Stimulated activated effector memory CD8-positive, alpha-beta T cell treated with anti-CD3 and anti-CD28 coated beads, Interleukin-12 subunit alpha, Interleukin-12 subunit beta, amount 100 ng/mL, for 72 hours (primary cell): ENCODE results near the gene GADL1.

Experiments used
- ATAC-seq: fragments of 150-1000 bp; cut with Tn5 transposase; 2 replicates; pipeline ENCODE4 v1.10.0; 2021
- DNase-seq, 2 donors: peaks; one replicate each; pipeline ENCODE4 v3.0.0; 2021 to 2022; ENCODE audit warnings: low spot score in 2 of 2
- H3K27ac Mint-ChIP-seq: one replicate; pipeline ENCODE4 v1.8.0; 2022; ENCODE audit warnings: mild to moderate bottlenecking, mixed read lengths
- H3K36me3 Mint-ChIP-seq: one replicate; pipeline ENCODE4 v1.8.0; 2022; ENCODE audit warnings: mild to moderate bottlenecking, mixed read lengths
- H3K4me1 Mint-ChIP-seq: one replicate; pipeline ENCODE4 v1.8.0; 2022; ENCODE audit warnings: mixed read lengths
- H3K4me3 Mint-ChIP-seq: one replicate; pipeline ENCODE4 v1.8.0; 2022; ENCODE audit warnings: mild to moderate bottlenecking, mixed read lengths
- H3K9me3 Mint-ChIP-seq: one replicate; pipeline ENCODE4 v1.8.0; 2022; ENCODE audit warnings: mixed read lengths

The GADL1 gene

GRCh38 chr3:30713885-30714503 lies 180.5 kb downstream of the GADL1 start:
- no peak overlapping the region for H3K4me3 Mint-ChIP-seq
- no peaks in the 10 kb centered on the region for H3K9me3 Mint-ChIP-seq
- no peaks in the 10 kb centered on the region for H3K36me3 Mint-ChIP-seq
- H3K27ac Mint-ChIP-seq: no peak overlapping the region
- ATAC-seq (no peak), DNase-seq (no peak)
- H3K4me1 Mint-ChIP-seq: no peaks in the 10 kb centered on the region

DNA sequence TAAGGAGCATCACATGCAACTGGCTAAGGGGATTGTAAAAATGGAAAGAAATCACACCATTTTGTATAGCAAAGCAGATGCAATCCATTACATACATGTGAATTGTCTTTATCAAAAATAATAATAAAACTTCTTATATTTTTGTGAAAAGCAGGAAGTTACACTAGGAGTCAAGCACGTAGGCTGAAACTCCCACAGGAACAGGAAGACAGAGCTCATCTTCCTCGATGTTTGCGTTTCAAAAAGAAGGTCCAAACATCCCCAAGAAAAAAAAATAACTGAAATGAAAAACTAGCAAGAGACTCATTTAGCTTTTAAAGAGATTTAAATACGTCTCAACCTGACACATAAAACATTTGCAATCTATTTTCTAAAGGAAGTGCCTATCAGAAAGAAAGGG lies 181.5 kb downstream of the GADL1 start:
- Mint-ChIP-seq H3K27ac (no peak overlapping the region), H3K36me3 (no peaks in the 10 kb centered on the region), H3K9me3 (no peaks in the 10 kb centered on the region), H3K4me1 (no peaks in the 10 kb centered on the region), H3K4me3 (no peak overlapping the region)
- DNase-seq (no peak), ATAC-seq (no peak)

DNA sequence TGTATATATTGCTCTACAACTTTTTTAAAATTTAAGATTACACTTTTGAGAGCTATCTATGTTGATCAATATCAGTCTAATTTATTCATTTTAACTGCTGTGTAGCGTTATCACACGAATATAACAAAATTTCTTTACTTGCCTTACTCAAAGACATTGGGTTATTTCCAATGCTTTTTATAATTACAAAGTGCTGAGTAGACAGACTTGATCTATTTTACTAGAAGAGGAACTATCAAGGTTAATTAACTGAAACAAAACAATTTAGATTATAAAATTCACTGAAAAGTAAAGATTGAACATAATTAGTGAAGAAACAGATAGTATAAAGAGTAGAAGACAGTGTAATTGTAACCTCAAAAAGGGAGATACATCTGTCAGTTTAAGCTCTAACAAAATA lies 182.6 kb downstream of the GADL1 start:
- no peak overlapping the region for H3K4me3 Mint-ChIP-seq
- H3K36me3 Mint-ChIP-seq: no peaks in the 10 kb centered on the region
- H3K4me1 Mint-ChIP-seq: no peaks in the 10 kb centered on the region
- peaks cover 3% of the 10 kb centered on the region for H3K9me3 Mint-ChIP-seq
- ATAC-seq: no peak
- no peak for DNase-seq
- no peak overlapping the region for H3K27ac Mint-ChIP-seq

- Mint-ChIP-seq H3K4me1 (no peaks in the 10 kb centered on the region), H3K4me3 (no peak overlapping the region), H3K27ac (no peak overlapping the region), H3K36me3 (no peaks in the 10 kb centered on the region), H3K9me3 (peaks cover 3% of the 10 kb centered on the region)
- DNase-seq (no peak), ATAC-seq (no peak)
Observed at GRCh38 chr3:30711151-30711550, 183.3 kb downstream of the GADL1 start.

- H3K36me3 Mint-ChIP-seq: no peaks in the 10 kb centered on the region
- peaks cover 3% of the 10 kb centered on the region for H3K9me3 Mint-ChIP-seq
- DNase-seq (no peak), ATAC-seq (no peak)
- no peaks in the 10 kb centered on the region for H3K4me1 Mint-ChIP-seq
- no peak overlapping the region for H3K4me3 Mint-ChIP-seq
- H3K27ac Mint-ChIP-seq: no peak overlapping the region
Observed at GRCh38 chr3:30710017-30710416, 184.4 kb downstream of the GADL1 start.

GRCh38 chr3:30708472-30708871 lies 186.0 kb downstream of the GADL1 start:
- H3K36me3 Mint-ChIP-seq: peaks cover under 1% of the 10 kb centered on the region
- peaks cover 3% of the 10 kb centered on the region for H3K9me3 Mint-ChIP-seq
- ATAC-seq: no peak
- H3K4me1 Mint-ChIP-seq: no peaks in the 10 kb centered on the region
- no peak for DNase-seq
- no peak overlapping the region for H3K4me3 Mint-ChIP-seq
- H3K27ac Mint-ChIP-seq: no peak overlapping the region

DNA sequence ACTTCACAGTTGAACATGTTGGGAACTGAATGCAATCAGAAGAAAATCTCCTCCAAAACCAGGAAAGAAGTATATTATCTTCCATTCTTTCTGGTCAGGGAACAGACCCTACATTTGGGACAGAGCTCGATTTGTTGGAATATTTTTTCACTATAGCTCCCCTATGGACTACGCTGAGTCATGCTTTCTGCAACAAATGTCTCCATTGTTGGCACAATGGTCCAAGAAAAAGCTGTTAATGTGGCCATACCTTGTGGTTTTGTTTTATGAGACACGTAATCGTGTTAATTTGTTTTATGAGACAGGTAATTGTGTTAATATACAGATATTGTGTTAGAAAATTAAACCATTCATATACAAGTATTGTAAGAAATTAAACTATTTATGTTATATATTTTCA lies 186.6 kb downstream of the GADL1 start:
- no peaks in the 10 kb centered on the region for H3K4me1 Mint-ChIP-seq
- peaks cover 3% of the 10 kb centered on the region for H3K9me3 Mint-ChIP-seq
- ATAC-seq: no peak
- no peak for DNase-seq
- H3K36me3 Mint-ChIP-seq: peaks cover 6% of the 10 kb centered on the region
- H3K27ac Mint-ChIP-seq: no peak overlapping the region
- H3K4me3 Mint-ChIP-seq: no peak overlapping the region

GRCh38 chr3:30704931-30705890 lies 189.2 kb downstream of the GADL1 start:
- no peak overlapping the region for H3K4me3 Mint-ChIP-seq
- H3K4me1 Mint-ChIP-seq: no peaks in the 10 kb centered on the region
- DNase-seq (no peak), ATAC-seq (no peak)
- H3K9me3 Mint-ChIP-seq: peaks cover 3% of the 10 kb centered on the region
- no peak overlapping the region for H3K27ac Mint-ChIP-seq
- H3K36me3 Mint-ChIP-seq: peaks cover 15% of the 10 kb centered on the region

GRCh38 chr3:30702828-30703397 lies 191.5 kb downstream of the GADL1 start:
- H3K4me1 Mint-ChIP-seq: no peaks in the 10 kb centered on the region
- peak overlapping the region; percentile 51 for H3K27ac Mint-ChIP-seq
- no peak for ATAC-seq
- H3K4me3 Mint-ChIP-seq: no peak overlapping the region
- DNase-seq: no peak
- peaks cover 29% of the 10 kb centered on the region for H3K36me3 Mint-ChIP-seq
- peaks cover 3% of the 10 kb centered on the region for H3K9me3 Mint-ChIP-seq

DNA sequence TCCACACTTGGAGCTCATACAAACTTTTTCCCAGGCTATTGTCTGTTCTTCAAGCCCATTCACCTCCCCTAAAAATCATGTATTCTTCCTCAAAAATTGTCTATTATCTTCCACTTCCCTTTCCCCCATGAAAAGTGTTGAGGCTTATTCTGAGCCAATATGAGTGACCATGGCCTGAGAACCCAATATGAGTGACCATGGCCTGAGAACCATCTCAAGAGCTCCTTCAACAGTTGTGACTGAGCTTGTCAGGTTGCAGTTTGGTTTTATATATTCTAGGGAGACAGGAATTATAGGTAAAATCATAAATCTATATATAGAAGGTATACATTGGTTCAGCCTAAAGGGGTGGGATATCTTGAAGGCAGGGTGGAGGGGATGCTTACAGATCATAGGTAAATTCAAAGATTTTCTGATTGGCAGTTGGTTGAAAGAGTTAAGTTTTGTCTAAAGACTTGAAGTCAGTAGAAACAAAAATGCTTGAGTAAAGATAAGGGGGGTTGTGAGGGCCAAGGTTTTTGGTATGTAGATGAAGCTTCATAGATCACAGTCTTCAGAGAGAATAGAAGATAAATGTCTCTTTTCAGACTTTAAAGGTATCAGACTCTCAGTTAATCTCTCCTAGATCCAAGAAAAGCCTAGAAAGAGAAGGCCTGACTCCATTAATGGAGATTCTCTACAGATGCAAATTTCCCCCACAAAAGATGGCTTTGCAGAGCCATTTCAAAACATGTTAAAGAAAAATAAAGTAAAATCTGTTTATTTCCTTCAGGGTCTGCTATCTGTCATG lies 192.2 kb downstream of the GADL1 start:
- H3K27ac Mint-ChIP-seq: peak overlapping the region; percentile 51
- no peak for ATAC-seq
- H3K4me1 Mint-ChIP-seq: peaks cover 4% of the 10 kb centered on the region
- no peak overlapping the region for H3K4me3 Mint-ChIP-seq
- H3K36me3 Mint-ChIP-seq: peaks cover 35% of the 10 kb centered on the region
- DNase-seq: no peak
- H3K9me3 Mint-ChIP-seq: peaks cover 2% of the 10 kb centered on the region

GRCh38 chr3:30700702-30701321 lies 193.6 kb downstream of the GADL1 start:
- DNase-seq: no peak
- peak overlapping the region; percentile 3 for H3K27ac Mint-ChIP-seq
- H3K36me3 Mint-ChIP-seq: peaks cover 50% of the 10 kb centered on the region
- no peak overlapping the region for H3K4me3 Mint-ChIP-seq
- H3K9me3 Mint-ChIP-seq: no peaks in the 10 kb centered on the region
- H3K4me1 Mint-ChIP-seq: peaks cover 7% of the 10 kb centered on the region
- ATAC-seq: no peak

GRCh38 chr3:30699927-30700326 lies 194.5 kb downstream of the GADL1 start:
- H3K4me1 Mint-ChIP-seq: peaks cover 7% of the 10 kb centered on the region
- peaks cover 58% of the 10 kb centered on the region for H3K36me3 Mint-ChIP-seq
- DNase-seq (no peak), ATAC-seq (no peak)
- H3K9me3 Mint-ChIP-seq: no peaks in the 10 kb centered on the region
- no peak overlapping the region for H3K27ac Mint-ChIP-seq
- H3K4me3 Mint-ChIP-seq: no peak overlapping the region

DNA sequence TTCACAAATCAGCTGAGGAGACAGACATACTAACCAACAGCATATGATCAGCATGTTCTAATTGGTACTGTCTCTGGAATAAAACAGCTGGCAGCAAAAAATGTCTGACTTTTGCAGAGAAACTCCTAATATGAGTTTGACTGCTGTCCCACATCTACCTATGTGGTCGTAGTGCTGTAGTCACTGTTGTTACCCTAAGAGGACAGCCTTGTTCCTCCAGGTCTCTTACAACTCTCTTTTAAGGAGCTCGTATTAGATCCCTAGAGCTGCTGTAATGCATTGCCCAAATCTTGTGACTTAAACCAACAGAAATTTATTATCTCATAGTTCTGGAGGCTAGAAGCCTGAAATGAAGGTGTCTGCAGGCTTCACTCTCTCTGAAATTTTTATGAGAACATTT lies 195.9 kb downstream of the GADL1 start:
- ATAC-seq (no peak), DNase-seq (no peak)
- Mint-ChIP-seq H3K36me3 (peaks cover 72% of the 10 kb centered on the region), H3K4me1 (peaks cover 7% of the 10 kb centered on the region), H3K9me3 (no peaks in the 10 kb centered on the region), H3K4me3 (no peak overlapping the region), H3K27ac (no peak overlapping the region)

- ATAC-seq: no peak
- no peak overlapping the region for H3K4me3 Mint-ChIP-seq
- peaks cover 14% of the 10 kb centered on the region for H3K4me1 Mint-ChIP-seq
- peaks cover 83% of the 10 kb centered on the region for H3K36me3 Mint-ChIP-seq
- peak overlapping the region; percentile 75 for H3K27ac Mint-ChIP-seq
- DNase-seq: no peak
- no peaks in the 10 kb centered on the region for H3K9me3 Mint-ChIP-seq
Observed at GRCh38 chr3:30696896-30697295, 197.6 kb downstream of the GADL1 start.

DNA sequence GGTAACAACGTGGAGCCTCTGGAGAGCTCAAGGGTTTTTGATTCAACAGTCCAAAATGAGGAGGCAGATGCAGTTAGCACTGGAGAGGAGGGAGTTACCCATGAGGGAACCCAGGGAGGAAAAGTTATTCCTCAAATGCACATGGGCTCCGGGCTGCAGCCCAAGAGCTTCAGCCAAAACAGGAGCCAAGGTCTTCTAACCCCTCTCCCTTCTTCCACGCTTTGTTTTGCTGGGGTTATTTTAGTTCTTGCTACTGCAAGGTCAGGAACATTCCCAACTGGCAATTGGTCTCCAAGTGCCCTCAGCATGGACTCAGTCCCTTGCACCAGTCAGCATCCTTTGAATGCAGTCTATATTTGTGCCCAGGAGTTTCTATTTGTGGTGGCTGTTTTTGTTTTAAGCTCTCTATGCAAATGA lies 198.1 kb downstream of the GADL1 start:
- Mint-ChIP-seq H3K36me3 (peaks cover 86% of the 10 kb centered on the region), H3K4me1 (peaks cover 15% of the 10 kb centered on the region), H3K4me3 (no peak overlapping the region), H3K9me3 (no peaks in the 10 kb centered on the region), H3K27ac (peak overlapping the region; percentile 75)
- DNase-seq (no peak), ATAC-seq (no peak)
